GM19395 (cell line): ENCODE data around the gene ADGRL1.
"Not testable (repeated sequence)": the region's sequence is repeated elsewhere in the genome, so short reads cannot be mapped to it uniquely, and the experiment has no call there.

Experiments
- ATAC-seq: cut with Tn5 transposase; IDR thresholded peaks from one replicate; pipeline ENCODE4 v1.9.1; 2021; ENCODE audit warnings: mild to moderate bottlenecking, moderate library complexity; ENCODE audit not compliant: unreplicated experiment

ADGRL1 gene

DNA sequence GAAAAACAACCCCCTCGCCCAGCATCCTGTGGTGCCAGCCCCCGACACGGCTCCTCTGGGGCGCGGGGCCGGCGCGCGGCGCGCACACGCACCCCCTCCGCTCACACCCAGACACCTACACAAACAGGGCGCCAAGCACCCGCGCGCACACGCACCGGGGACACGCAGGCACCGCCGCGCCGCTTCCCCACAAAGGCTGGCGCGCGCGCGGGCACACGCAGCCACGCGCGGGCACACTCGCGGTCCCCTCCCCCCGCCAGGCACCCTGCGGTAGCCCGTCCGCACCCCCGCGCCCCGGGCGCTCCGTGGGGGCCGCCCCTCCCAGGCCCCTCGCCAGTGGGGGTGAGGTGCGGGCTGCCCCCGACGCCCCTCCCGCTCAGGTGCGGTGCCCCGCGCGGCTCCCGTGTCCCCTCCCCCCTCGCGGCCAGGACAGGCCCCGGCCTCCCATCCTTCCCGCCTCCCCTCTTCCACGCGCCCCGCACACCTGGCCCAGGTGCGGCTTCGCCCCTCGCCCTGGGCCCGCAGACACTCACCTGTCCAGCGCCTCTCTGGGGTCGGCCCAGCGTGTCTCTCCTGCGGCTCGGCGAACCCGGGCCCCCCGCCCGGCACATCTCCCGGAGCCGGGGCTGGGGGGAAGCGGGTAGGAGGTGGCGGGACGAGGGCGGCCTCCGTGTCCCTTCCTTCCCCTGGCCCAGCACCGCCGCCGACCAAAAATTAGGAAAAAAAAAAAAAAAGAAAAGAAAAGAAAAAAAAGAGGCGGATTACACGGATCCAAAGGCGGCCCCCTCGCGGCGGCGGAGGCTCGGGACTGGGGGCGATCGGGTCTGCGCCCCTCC is at the start of gene ADGRL1:
TSS of gene ADGRL1 (minus strand) at position 718 of the 836 bp plus-strand sequence. CDS start 22,567 bp downstream, outside the sequence.
- ATAC-seq = not testable (repeated sequence)

GRCh38 chr19:14255316-14255715 is 49.3 kb upstream of the ADGRL1 start:
- ATAC-seq = not testable (repeated sequence)

DNA sequence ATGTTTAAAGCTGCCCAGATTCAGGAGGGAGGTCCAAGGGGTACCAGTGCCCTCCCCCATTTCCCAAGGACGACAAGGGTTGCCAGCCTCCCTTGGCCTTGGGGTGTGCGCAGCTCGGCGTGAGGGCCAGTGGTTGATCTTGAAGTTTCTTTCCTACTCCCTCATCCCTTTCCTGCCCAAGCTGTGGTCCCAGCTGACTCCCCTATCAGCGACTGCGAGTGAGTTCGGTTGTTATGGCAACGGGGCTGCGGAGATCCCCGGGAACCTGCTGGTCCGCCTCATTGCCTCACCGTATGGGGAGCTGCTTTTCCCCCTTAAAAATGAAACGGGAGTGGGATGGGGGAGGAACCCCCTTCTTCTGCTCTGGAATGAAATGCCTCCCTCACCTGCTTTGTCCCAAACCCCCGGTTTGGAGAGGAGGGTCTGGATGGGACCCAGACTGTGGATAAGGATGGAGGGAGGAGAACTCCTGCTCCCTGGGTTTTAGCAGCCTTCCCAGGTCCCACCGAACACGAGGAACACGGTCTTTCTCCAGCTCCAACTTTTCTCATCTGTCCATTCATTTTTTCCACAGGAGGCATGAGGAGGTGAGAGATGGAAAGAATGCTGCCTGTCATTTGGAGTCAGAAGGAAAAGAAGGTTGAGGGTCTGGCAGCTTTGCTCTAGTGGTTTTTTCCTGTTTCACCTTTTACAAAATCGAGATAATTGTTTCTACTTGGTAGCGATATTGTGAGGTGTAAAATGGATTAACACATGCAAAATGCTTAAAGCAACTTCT is 48.0 kb upstream of the ADGRL1 start:
- not testable (repeated sequence) for ATAC-seq

GRCh38 chr19:14252136-14252535 is 46.2 kb upstream of the ADGRL1 start:
- not testable (repeated sequence) for ATAC-seq

DNA sequence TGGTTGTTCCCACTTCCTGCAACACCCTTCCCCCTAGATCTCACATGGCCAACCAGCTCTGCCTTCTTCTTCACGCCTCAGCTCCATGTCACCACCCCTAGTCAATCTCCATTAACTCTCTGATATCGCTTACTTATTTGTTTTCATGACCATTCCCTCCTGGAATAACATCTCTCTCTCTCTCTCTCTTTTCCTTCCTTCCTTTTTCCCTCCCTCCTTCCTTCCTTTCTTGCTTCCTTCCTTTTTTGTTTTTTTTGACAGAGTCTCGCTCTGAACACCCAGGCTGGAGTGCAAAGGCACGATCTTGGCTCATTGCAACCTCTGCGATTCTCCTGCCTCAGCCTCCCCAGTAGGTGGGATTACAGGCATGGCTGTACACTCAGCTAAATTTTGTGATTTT is 44.9 kb upstream of the ADGRL1 start:
- ATAC-seq = no peak

- not testable (repeated sequence) for ATAC-seq
Observed at GRCh38 chr19:14250315-14250714, 44.3 kb upstream of the ADGRL1 start.

DNA sequence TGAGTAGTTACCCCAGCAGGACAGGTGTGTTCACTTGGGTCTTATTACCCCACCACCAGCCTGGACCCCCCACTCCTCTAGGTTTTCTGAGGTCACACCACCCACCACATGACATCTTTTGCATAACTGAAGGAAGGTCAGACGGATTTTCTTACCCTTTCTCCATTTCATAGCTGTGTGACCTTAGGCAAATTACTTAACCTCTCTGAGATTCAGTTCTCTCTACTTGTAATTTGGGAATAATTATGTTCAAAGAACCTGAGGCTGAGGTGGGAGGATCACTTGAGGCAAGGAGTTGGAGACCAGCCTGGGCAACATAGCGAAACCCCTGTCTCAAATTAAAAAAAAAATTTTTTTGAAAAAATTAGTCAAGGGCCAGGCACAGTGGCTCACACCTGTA is 43.9 kb upstream of the ADGRL1 start:
- not testable (repeated sequence) for ATAC-seq

GRCh38 chr19:14249012-14249754 is 43.2 kb upstream of the ADGRL1 start:
- not testable (repeated sequence) for ATAC-seq

- ATAC-seq = no peak
Observed at GRCh38 chr19:14248578-14249011, 42.6 kb upstream of the ADGRL1 start.

DNA sequence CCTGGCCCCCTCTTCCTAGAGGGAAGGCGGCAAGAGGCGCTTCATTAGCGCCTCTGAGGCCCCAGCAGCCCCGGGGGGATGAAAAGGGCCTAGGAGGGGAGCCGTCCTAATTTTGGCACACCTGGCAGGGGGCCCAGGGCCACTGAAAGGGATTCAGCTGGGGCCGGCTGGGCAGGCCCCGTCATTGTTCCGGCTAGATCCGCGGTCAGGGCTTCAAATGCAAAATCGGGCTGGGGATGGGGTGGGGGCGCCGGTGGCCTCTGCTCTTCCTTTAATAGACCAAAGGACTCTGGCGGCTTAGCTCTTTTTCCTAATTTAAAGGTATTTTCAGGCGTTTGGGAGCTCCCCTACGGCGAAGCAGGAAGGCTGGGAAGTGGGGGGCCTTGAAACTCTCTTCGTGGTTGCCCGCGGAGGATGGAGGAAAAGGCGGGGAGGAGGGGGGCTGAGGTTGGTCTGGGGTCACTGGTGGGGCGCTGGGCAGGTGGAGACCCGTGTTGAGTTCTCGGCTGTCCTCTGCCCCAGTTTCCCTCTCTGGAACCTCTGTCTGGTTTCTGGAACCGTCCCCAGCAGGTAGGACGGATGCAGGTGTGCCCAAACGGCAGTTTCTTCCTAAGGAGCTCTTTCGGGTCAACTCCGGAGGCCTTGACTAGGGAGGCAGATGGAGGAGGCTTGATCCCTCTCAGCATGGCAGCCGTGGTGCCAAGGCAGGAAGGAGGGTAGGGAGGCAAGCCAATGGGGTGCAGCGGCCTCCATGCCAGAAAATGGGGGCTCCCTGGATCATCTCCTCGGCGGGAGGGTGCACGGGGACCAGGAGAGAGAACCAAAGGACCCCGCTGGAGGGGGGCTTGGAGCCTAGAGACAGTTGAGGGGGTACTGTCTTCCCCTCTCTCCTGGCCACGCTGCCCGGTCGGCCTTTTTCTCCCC is 41.8 kb upstream of the ADGRL1 start:
- ATAC-seq = not testable (repeated sequence)

- ATAC-seq = not testable (repeated sequence)
Observed at GRCh38 chr19:14247205-14247547, 41.2 kb upstream of the ADGRL1 start.

GRCh38 chr19:14244393-14244792 is 38.4 kb upstream of the ADGRL1 start:
- not testable (repeated sequence) for ATAC-seq

GRCh38 chr19:14243718-14244117 is 37.7 kb upstream of the ADGRL1 start:
- not testable (repeated sequence) for ATAC-seq

- no peak for ATAC-seq
Observed at GRCh38 chr19:14237014-14237941, 31.3 kb upstream of the ADGRL1 start.

DNA sequence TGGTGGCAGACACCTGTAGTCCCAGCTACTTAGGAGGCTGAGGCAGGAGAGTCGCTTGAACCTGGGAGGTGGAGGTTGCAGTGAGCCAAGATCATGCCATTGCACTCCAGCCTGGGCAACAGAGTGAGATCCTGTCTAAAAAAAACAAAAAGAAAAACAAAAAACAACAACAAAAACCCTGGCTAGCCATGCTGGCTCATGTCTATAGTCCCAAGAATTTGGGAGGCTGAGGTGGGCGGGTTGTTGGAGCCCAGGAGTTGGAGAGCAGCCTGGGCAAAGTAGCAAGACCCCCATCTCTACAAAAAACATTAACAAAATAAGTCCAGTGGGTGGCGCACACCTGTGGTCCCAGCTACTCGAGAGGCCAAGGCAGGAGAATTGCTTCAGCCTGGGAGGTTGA is 27.0 kb upstream of the ADGRL1 start:
- not testable (repeated sequence) for ATAC-seq

DNA sequence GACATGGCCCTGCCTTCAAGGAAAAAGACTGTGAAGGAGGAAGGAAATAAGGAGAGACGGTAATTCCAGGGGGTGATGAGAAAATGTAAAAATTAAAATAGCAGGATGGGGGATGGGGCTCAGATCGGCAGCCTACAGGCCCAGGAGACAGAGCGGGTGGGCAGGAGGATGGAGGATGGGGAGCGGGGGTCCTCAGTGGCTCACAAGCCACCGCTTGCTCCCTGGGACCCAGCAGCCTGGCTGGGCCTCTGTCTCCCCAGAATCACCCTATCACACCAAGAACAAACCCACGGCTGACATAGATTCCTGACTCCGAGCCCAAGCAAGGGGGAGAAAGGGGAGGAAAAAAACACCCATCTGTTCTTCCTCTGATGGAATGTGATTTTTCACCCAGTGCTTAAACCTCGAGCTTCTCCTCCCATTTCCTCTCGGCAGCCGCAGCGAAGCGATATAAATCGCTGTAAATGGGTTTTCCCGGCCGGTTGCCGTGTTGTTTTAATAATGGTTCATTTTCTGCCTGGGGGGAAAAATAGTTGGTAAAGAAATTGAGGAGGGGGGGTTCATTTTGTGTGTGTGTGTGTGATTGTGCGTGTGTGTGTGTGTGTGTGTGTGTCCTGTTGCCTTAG is 22.6 kb upstream of the ADGRL1 start:
- ATAC-seq = not testable (repeated sequence)

DNA sequence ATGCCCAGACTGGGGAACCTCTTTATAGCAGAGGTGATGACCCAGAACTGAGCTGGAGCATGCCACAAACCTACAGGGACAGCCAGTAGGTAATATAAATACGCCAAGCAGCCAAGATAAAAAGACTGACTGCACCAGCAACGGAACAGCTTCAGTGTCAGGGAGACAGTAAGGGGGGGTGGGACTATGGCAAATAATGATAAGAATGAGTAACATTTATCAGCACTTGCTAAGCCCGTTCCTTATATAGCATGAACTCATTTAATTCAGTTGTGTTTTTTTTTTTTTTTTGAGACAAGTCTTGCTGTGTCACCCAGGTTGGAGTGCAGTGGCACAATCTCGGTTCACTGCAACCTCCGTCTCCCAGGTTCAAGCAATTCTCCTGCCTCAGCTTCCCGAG is 20.5 kb upstream of the ADGRL1 start:
- ATAC-seq = not testable (repeated sequence)

- no peak for ATAC-seq
Observed at GRCh38 chr19:14222886-14223285, 16.9 kb upstream of the ADGRL1 start.
